K562 (cell line): ENCODE data around the gene LCP2. TPM values are rescaled to one million over a fixed set of nuclear protein-coding genes. Genes with fewer than 3 reads are reported as not detected.

Source experiments
- BCL6 ChIP-seq: fragments of 250-450 bp; sonication (Bioruptor Pico); IDR thresholded peaks from 2 replicates; pipeline ENCODE4 v1.4.0; 2020
- KDM4B ChIP-seq, 2 experiments: fragments of 450-650 bp in 1 of 2; sonication (generic) in 1 of 2; IDR thresholded peaks; 2 replicates each; pipeline ENCODE4 v1.6.1; 2016 to 2017; ENCODE audit warnings: borderline replicate concordance in 2 of 2, antibody characterized with exemption in 1 of 2, low read depth in 1 of 2, mild to moderate bottlenecking in 1 of 2
- RBM25 ChIP-seq: fragments of 200-400 bp; formaldehyde crosslinking; IDR thresholded peaks from 2 replicates; pipeline ENCODE4 v1.6.1; 2018; ENCODE audit warnings: low read length, low read depth, moderate library complexity; ENCODE audit not compliant: severe bottlenecking
- polyA plus RNA-seq, 8 experiments: library from polyadenylated mRNA; depleted of rRNA in 4 of 8; stranded (reverse) in 5 of 8; unstranded in 3 of 8; fragments of >200 nt; fragmentation: Nextera tagmentation in 2 of 8; fragmentation: Illumina TruSeq in 1 of 8; extraction: Ambion mirVana in 2 of 8; extraction: Trizol in 1 of 8; gene quantifications; 2 replicates each; pipeline versions ENCODE4 v1.2.1 to v1.2.3, GENCODE V29; 2011 to 2014; ENCODE audit warnings: inconsistent platforms in 1 of 8, missing spikeins in 1 of 8
- total RNA-seq, 7 experiments: library from RNA; depleted of rRNA in 6 of 7; stranded (reverse); fragments of >200 nt in 6 of 7; fragmentation: Illumina TruSeq in 2 of 7; extraction: Trizol in 2 of 7; gene quantifications; 2 replicates each; pipeline versions ENCODE4 v1.2.1 to v1.2.3, GENCODE V29; 2011 to 2021; ENCODE audit warnings: low replicate concordance in 1 of 7
- TF ChIP-seq, protein P1 (sequence below): sonication (generic); formaldehyde crosslinking; IDR thresholded peaks from 2 replicates; pipeline ENCODE4 v1.8.0; 2022; ENCODE audit warnings: missing genetic modification reagents, mild to moderate bottlenecking, borderline replicate concordance

Gene LCP2
- total and polyA plus RNA-seq, 9 of the 15 experiments (the other 6 are each of a cell fraction or from before 2014, with no cell fraction given), result 4.0 to 31.3 (median 14.6) TPM

DNA sequence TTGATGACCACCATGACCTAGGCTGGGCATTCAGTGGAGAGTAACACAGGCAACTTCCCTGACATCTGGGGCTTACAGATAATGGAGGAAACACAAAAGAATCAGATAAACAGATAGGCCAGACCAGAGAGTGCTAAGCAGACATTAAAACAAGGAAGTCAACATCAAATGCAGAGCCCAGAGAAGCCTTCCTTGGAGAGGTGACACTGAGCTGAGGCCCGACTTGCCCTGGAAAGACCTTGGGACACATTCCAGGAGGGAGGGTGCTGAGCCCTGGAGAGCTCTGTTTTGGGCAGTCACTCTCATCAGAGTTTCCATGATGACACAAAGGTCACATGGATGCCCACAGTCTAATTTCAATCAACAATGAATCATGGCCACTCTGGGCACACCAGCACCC, 96.7 kb downstream of the LCP2 start (continued):
- TF ChIP-seq, protein P1, sequence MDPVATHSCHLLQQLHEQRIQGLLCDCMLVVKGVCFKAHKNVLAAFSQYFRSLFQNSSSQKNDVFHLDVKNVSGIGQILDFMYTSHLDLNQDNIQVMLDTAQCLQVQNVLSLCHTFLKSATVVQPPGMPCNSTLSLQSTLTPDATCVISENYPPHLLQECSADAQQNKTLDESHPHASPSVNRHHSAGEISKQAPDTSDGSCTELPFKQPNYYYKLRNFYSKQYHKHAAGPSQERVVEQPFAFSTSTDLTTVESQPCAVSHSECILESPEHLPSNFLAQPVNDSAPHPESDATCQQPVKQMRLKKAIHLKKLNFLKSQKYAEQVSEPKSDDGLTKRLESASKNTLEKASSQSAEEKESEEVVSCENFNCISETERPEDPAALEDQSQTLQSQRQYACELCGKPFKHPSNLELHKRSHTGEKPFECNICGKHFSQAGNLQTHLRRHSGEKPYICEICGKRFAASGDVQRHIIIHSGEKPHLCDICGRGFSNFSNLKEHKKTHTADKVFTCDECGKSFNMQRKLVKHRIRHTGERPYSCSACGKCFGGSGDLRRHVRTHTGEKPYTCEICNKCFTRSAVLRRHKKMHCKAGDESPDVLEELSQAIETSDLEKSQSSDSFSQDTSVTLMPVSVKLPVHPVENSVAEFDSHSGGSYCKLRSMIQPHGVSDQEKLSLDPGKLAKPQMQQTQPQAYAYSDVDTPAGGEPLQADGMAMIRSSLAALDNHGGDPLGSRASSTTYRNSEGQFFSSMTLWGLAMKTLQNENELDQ (CRISPR knock-in tag), result no peak
- TF ChIP-seq BCL6 (CRISPR knock-in tag) (no peak), RBM25 (no peak), KDM4B (IDR thresholded peaks at IDR 0.05; ENCODE audit: borderline replicate concordance in 2 of 2, low read depth in 1 of 2) (no peak)

Other genes starting within 250 kb of the LCP2 start
- not detected in 2 replicates for gene FOXI1, start 191.9 kb downstream of the LCP2 start, total RNA-seq (2014; rRNA removed)
- gene FOXI1, start 191.9 kb downstream of the LCP2 start, total RNA-seq (2014; rRNA removed; fragmentation: Illumina TruSeq; extraction: Trizol), result not detected in 2 replicates
- gene FOXI1, start 191.9 kb downstream of the LCP2 start, total RNA-seq (2015; rRNA removed; fragmentation: Illumina TruSeq; extraction: Trizol), result not detected in 2 replicates
- not detected in 2 replicates for gene FOXI1, start 191.9 kb downstream of the LCP2 start, total RNA-seq (2021)
- not detected in 2 replicates for gene FOXI1, start 191.9 kb downstream of the LCP2 start, polyA plus RNA-seq (2011; rRNA removed)
- not detected in 2 replicates for gene FOXI1, start 191.9 kb downstream of the LCP2 start, polyA plus RNA-seq (2014; fragmentation: Illumina TruSeq; extraction: Trizol)
- not detected for gene FOXI1, start 191.9 kb downstream of the LCP2 start, polyA plus RNA-seq (2014; fragmentation: Nextera tagmentation; extraction: Ambion mirVana)
- not detected in 2 replicates for gene FOXI1, start 191.9 kb downstream of the LCP2 start, polyA plus RNA-seq (2014; rRNA removed)
- 1.8 and 2.9 TPM in 2 replicates for gene C5orf58, start 64.8 kb downstream of the LCP2 start, total RNA-seq (2014; rRNA removed)
- 4.3 and 5.3 TPM in 2 replicates for gene C5orf58, start 64.8 kb downstream of the LCP2 start, total RNA-seq (2014; rRNA removed; fragmentation: Illumina TruSeq; extraction: Trizol)
- gene C5orf58, start 64.8 kb downstream of the LCP2 start, total RNA-seq (2015; rRNA removed; fragmentation: Illumina TruSeq; extraction: Trizol), result 2.6 and 4.0 TPM in 2 replicates
- 1.9 and 2.4 TPM in 2 replicates for gene C5orf58, start 64.8 kb downstream of the LCP2 start, total RNA-seq (2021)
- gene C5orf58, start 64.8 kb downstream of the LCP2 start, polyA plus RNA-seq (2011; rRNA removed), result 0.03 and 1.5 TPM in 2 replicates
- gene C5orf58, start 64.8 kb downstream of the LCP2 start, polyA plus RNA-seq (2014; fragmentation: Illumina TruSeq; extraction: Trizol), result 5.0 and 5.4 TPM in 2 replicates
- gene C5orf58, start 64.8 kb downstream of the LCP2 start, polyA plus RNA-seq (2014; fragmentation: Nextera tagmentation; extraction: Ambion mirVana), result 1 to 10 TPM; 6.5 to 7.6 TPM
- gene C5orf58, start 64.8 kb downstream of the LCP2 start, polyA plus RNA-seq (2014; rRNA removed), result 4.9 and 5.4 TPM in 2 replicates
- not detected in 2 replicates for gene KCNMB1, start 91.6 kb upstream of the LCP2 start, total RNA-seq (2014; rRNA removed)
- not detected in 2 replicates for gene KCNMB1, start 91.6 kb upstream of the LCP2 start, total RNA-seq (2014; rRNA removed; fragmentation: Illumina TruSeq; extraction: Trizol)
- gene KCNMB1, start 91.6 kb upstream of the LCP2 start, total RNA-seq (2015; rRNA removed; fragmentation: Illumina TruSeq; extraction: Trizol), result not detected in 2 replicates
- gene KCNMB1, start 91.6 kb upstream of the LCP2 start, total RNA-seq (2021), result not detected in 2 replicates
- gene KCNMB1, start 91.6 kb upstream of the LCP2 start, polyA plus RNA-seq (2011; rRNA removed), result not detected in 2 replicates
- gene KCNMB1, start 91.6 kb upstream of the LCP2 start, polyA plus RNA-seq (2014; fragmentation: Illumina TruSeq; extraction: Trizol), result not detected in 2 replicates
- not detected for gene KCNMB1, start 91.6 kb upstream of the LCP2 start, polyA plus RNA-seq (2014; fragmentation: Nextera tagmentation; extraction: Ambion mirVana)
- gene KCNMB1, start 91.6 kb upstream of the LCP2 start, polyA plus RNA-seq (2014; rRNA removed), result not detected in 2 replicates
- gene KCNIP1, start 206.2 kb upstream of the LCP2 start, total RNA-seq (2014; rRNA removed), result not detected in 2 replicates
- gene KCNIP1, start 206.2 kb upstream of the LCP2 start, total RNA-seq (2014; rRNA removed; fragmentation: Illumina TruSeq; extraction: Trizol), result not detected in 2 replicates
- not detected in 2 replicates for gene KCNIP1, start 206.2 kb upstream of the LCP2 start, total RNA-seq (2015; rRNA removed; fragmentation: Illumina TruSeq; extraction: Trizol)
- not detected in 2 replicates for gene KCNIP1, start 206.2 kb upstream of the LCP2 start, total RNA-seq (2021)
- gene KCNIP1, start 206.2 kb upstream of the LCP2 start, polyA plus RNA-seq (2011; rRNA removed), result not detected in 2 replicates
- gene KCNIP1, start 206.2 kb upstream of the LCP2 start, polyA plus RNA-seq (2014; fragmentation: Illumina TruSeq; extraction: Trizol), result not detected in 2 replicates
- gene KCNIP1, start 206.2 kb upstream of the LCP2 start, polyA plus RNA-seq (2014; fragmentation: Nextera tagmentation; extraction: Ambion mirVana), result not detected
- not detected in 2 replicates for gene KCNIP1, start 206.2 kb upstream of the LCP2 start, polyA plus RNA-seq (2014; rRNA removed)